Hepatocyte (in vitro differentiated cells): Measurements from ENCODE around the gene DNMT3A.

Experiments used
- EZH2 ChIP-seq: fragments of 200-600 bp; sonication (generic); IDR thresholded peaks from 2 replicates; pipeline ENCODE4 v1.6.1; 2016; ENCODE audit warnings: antibody characterized with exemption, mild to moderate bottlenecking, borderline replicate concordance
- TF ChIP-seq, protein P1 (sequence below): fragments of 200-600 bp; sonication (generic); IDR thresholded peaks from 2 replicates; pipeline ENCODE4 v1.5.1; 2016; ENCODE audit warnings: antibody characterized with exemption, mild to moderate bottlenecking; ENCODE audit not compliant: poor library complexity

DNA sequence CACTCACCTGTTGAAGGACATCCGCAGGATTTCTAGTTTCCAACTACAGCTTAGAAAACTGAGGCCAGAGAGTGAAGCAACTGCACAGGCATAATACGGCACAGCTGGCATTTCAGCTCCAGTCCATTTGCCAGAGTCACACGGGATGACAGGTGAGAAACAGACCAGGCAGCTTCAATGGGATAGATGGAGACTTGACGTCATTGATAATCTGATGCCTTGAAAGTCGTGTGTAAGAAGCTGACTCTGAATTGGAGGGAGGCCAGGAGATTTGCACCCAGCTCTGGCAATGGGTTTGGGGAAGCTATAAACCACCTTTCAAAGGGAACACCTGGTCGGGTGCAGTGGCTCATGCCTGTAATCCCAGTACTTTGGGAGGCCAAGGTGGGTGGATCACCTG lies 12.4 kb upstream of the DNMT3A start:
- TF ChIP-seq, protein P1, sequence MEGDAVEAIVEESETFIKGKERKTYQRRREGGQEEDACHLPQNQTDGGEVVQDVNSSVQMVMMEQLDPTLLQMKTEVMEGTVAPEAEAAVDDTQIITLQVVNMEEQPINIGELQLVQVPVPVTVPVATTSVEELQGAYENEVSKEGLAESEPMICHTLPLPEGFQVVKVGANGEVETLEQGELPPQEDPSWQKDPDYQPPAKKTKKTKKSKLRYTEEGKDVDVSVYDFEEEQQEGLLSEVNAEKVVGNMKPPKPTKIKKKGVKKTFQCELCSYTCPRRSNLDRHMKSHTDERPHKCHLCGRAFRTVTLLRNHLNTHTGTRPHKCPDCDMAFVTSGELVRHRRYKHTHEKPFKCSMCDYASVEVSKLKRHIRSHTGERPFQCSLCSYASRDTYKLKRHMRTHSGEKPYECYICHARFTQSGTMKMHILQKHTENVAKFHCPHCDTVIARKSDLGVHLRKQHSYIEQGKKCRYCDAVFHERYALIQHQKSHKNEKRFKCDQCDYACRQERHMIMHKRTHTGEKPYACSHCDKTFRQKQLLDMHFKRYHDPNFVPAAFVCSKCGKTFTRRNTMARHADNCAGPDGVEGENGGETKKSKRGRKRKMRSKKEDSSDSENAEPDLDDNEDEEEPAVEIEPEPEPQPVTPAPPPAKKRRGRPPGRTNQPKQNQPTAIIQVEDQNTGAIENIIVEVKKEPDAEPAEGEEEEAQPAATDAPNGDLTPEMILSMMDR = no peak
- no peak for TF ChIP-seq EZH2
